Brain microvascular endothelial cell (primary cell): Measurements from ENCODE around the gene STK32C.
"Not testable (repeated sequence)": the region's sequence is repeated elsewhere in the genome, so short reads cannot be mapped to it uniquely, and the experiment has no call there.

Experiments
- DNase-seq: peaks from one replicate; pipeline ENCODE4 v3.0.0-alpha.2; 2020
- H3K27ac ChIP-seq: fragments of 250-450 bp; sonication (Bioruptor Pico); 2 replicates; pipeline ENCODE4 v1.5.1; 2020; ENCODE audit warnings: mild to moderate bottlenecking, moderate library complexity
- H3K27me3 ChIP-seq: fragments of 250-450 bp; sonication (Bioruptor Pico); replicated peaks from 2 replicates; pipeline ENCODE4 v1.5.1; 2020; ENCODE audit warnings: mild to moderate bottlenecking
- H3K36me3 ChIP-seq: fragments of 250-450 bp; sonication (Bioruptor Pico); replicated peaks from 2 replicates; pipeline ENCODE4 v1.5.1; 2020; ENCODE audit warnings: mild to moderate bottlenecking
- H3K4me3 ChIP-seq: 2 replicates; pipeline ENCODE4 v1.5.1; 2011; ENCODE audit warnings: low read depth, mild to moderate bottlenecking, control low read depth, low read length, moderate library complexity
- CTCF ChIP-seq: IDR thresholded peaks from 2 replicates; pipeline ENCODE4 v1.5.1; 2011; ENCODE audit warnings: low read depth, mild to moderate bottlenecking, moderate library complexity, low read length, control low read depth, inconsistent platforms; ENCODE audit errors: missing control alignments
- in situ Hi-C: cut with HindIII; loops from 2 replicates; pipeline ENCODE4 v1.10.0; 2017; ENCODE audit warnings: low sequenced_read_pairs, low pct_ligation_motif_present

STK32C gene

GRCh38 chr10:132353456-132354355 is 46.0 kb upstream of the STK32C start:
- no peaks in the 10 kb centered on the region for H3K36me3 ChIP-seq
- no peaks in the 10 kb centered on the region for H3K27me3 ChIP-seq
- no peak for DNase-seq
- no peak overlapping the region for H3K27ac ChIP-seq
- no peak overlapping the region for H3K4me3 ChIP-seq
- in situ Hi-C loops = no loop called here
- TF ChIP-seq CTCF = no peak

GRCh38 chr10:132352462-132353308 is 44.9 kb upstream of the STK32C start:
- H3K27ac ChIP-seq, H3K27me3 ChIP-seq, H3K36me3 ChIP-seq, H3K4me3 ChIP-seq, in situ Hi-C loops: not testable (repeated sequence)
- peak; percentile 89 for TF ChIP-seq CTCF
- peak; percentile 43 for DNase-seq

- no peaks in the 10 kb centered on the region for H3K36me3 ChIP-seq
- in situ Hi-C loops = no loop called here
- no peak overlapping the region for H3K4me3 ChIP-seq
- no peak for TF ChIP-seq CTCF
- no peak for DNase-seq
- H3K27me3 ChIP-seq = no peaks in the 10 kb centered on the region
- H3K27ac ChIP-seq = no peak overlapping the region
Observed at GRCh38 chr10:132351611-132352010, 43.9 kb upstream of the STK32C start.

- no peak overlapping the region for H3K27ac ChIP-seq
- DNase-seq = no peak
- H3K4me3 ChIP-seq = no peak overlapping the region
- H3K36me3 ChIP-seq = no peaks in the 10 kb centered on the region
- TF ChIP-seq CTCF = no peak
- in situ Hi-C loops = no loop called here
- no peaks in the 10 kb centered on the region for H3K27me3 ChIP-seq
Observed at GRCh38 chr10:132350946-132351345, 43.2 kb upstream of the STK32C start.

GRCh38 chr10:132350391-132350790 is 42.6 kb upstream of the STK32C start:
- in situ Hi-C loops = no loop called here
- Histone ChIP-seq H3K4me3 (no peak overlapping the region), H3K36me3 (no peaks in the 10 kb centered on the region), H3K27ac (no peak overlapping the region), H3K27me3 (no peaks in the 10 kb centered on the region)
- TF ChIP-seq CTCF = no peak
- DNase-seq = no peak
